Measurements from ENCODE around the gene ALDH1A3.

ALDH1A3 gene

DNA sequence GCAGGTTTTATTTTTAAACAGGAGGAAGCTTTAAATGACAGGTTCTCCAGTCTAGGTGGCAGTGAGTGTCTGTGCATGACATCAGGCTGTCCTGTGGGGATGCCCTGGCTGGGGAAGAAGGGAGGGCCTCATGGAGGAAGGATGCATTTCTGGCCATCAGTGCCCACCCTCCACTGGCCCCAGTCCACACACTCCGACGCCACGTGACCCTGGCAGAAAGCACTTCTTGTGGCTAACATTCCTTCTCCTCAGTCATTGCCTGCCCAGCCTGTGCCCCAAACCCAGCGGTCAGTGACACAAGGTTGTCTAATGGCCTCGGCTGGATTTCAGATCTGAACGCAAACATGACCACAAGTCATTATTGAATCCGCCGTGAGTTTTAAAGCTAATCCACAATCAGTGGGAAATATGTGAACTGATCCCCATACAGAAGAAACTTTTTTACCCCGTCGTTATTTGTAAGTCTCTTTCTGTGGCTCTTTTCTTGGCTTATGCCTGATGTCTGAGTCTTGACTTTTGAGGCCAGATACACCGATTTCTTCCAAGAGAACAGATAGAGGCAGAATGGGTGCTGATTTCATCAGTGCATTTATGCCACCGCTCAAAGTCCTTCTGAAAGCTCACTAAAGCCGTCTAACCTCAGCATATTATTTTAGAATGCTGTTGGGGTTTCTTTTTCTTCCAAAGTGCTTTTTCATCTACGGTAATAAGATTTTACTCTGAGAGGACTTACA, 22.2 kb downstream of the ALDH1A3 start:
- DNase-seq (ENCODE audit: low spot score): peak; percentile 55
- peak; percentile 49 for FAIRE-seq

- no peak for DNase-seq (ENCODE audit: low spot score)
- FAIRE-seq: no peak
Measured at GRCh38 chr15:100902436-100903167, 23.0 kb downstream of the ALDH1A3 start.

GRCh38 chr15:100903168-100903554, 23.5 kb downstream of the ALDH1A3 start:
- no peak for FAIRE-seq
- no peak for DNase-seq (ENCODE audit: low spot score)

DNA sequence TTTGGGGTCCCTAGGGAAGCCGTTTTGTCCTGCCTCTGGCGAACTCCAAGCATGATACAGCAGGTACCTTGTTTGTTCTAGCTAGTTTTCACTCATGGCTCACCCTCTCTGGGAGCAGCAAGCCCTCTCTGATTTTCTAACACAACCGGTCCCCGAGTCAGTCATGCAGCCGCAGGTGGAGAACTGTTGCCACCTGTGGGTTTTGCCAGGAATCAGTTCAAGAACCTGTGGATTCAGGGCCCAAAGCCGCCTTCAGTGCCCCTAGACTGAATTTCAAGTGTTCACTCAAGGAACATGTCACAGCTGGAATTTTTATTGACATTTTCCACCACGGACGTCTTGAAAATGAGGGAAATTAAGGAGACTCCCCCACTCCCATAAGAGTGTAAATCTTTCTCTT, 26.2 kb downstream of the ALDH1A3 start:
- FAIRE-seq (no peak), DNase-seq (ENCODE audit: low spot score) (no peak)

GRCh38 chr15:100908466-100908865, 28.8 kb downstream of the ALDH1A3 start:
- FAIRE-seq (no peak), DNase-seq (ENCODE audit: low spot score) (no peak)

DNA sequence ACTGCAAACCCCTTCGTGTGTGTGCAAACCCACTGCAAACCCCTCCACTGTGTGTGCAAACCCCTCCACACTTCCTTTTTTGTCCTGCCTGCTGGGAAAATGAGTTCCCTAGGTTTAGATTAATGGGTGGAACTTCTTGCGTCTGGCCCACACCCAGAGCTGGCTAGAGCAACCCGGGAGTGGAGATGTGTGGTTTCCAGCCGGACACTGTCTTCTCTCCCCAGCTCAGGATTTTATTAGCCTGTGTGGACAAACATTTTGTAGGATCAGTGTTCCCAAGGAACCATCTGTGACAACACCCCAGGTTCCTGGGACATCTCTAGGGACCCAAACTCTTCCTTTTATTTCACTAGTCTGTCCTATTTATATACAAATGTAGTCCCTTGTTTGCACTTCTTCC, 29.9 kb downstream of the ALDH1A3 start:
- DNase-seq (ENCODE audit: low spot score): no peak

DNA sequence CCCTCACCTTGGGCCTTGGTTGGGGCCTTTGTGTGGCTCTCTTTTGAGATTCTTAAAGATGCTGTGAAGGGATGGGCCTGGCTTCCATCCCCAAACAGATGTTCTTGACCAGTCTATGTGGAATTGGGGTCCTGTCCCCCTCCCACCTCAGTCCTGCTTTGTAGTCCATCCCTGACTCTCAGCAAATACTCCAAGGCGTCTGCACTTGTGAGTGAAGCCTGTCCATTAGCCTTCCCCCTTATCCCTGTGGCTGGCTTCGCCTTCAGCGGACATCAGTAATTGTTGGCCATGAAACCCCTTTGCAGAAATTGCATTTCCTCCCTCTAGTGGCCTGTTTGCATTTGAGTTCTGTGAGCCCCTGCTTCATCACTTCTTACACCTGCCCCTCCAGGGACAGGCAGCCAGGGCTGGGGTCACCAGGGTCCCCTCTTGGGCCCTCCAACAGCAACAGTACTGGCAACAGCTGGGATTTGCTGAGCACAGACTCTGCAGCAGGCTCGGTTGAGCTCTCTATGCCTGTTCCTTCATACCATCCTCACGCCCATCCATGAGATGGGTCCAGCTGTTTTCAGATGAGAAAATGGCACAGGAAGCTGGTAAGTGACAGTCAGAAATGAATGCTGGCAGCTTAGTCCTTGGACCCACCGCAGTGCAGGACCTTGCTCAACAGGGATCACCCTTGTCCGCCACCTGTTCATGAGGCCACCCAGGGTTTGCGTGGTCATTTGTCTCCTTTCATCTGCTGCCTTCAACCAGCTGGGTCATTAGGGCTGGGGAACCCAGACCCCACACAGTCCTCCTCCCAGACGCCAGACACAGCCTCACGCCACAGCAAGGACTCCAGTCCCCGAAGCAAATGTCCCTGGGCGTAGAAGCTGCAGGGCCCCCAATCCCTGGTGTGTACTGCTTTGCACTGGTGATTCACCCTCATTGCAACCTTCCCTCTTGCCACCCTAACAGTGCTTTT, 30.6 kb downstream of the ALDH1A3 start:
- no peak for FAIRE-seq
- no peak for DNase-seq (ENCODE audit: low spot score)

More for the DNA sequence above, 29.9 kb downstream of the ALDH1A3 start:
- no peak for FAIRE-seq

DNA sequence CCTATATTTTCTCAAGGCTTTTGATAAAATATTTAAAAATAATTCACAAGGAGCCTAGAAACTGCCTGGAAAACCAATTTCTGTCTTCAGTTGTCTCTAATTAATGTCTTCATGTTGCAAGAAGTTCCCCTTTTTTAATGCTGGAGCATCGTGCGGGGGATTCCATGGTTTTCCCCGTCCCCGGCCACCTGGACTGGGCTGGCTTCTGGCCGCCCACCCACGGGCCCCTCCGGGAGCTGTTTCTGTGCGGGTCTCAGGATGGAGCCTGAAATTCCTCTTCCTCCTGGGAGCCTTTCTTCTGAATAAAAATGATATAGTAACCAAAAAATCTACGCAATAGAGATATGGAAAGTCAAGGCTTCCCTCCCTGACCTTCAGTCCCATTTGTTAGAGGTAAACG, 31.5 kb downstream of the ALDH1A3 start:
- FAIRE-seq: no peak
- DNase-seq (ENCODE audit: low spot score): no peak

GRCh38 chr15:100913961-100914360, 34.3 kb downstream of the ALDH1A3 start:
- FAIRE-seq (no peak), DNase-seq (ENCODE audit: low spot score) (no peak)

DNA sequence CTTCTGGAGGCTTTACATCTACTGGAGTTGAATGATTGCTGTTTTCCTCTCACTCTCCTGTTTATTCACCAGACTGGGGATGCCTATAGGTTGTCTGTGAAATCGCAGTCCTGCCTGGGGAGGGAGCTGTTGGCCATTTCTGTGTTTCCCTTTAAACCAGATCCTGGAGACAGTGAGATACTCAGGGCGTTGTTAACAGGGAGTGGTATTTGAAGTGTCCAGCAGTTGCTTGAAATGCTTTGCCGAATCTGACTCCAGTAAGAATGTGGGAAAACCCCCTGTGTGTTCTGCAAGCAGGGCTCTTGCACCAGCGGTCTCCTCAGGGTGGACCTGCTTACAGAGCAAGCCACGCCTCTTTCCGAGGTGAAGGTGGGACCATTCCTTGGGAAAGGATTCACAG, 35.2 kb downstream of the ALDH1A3 start:
- DNase-seq (ENCODE audit: low spot score): no peak
- no peak for FAIRE-seq

DNA sequence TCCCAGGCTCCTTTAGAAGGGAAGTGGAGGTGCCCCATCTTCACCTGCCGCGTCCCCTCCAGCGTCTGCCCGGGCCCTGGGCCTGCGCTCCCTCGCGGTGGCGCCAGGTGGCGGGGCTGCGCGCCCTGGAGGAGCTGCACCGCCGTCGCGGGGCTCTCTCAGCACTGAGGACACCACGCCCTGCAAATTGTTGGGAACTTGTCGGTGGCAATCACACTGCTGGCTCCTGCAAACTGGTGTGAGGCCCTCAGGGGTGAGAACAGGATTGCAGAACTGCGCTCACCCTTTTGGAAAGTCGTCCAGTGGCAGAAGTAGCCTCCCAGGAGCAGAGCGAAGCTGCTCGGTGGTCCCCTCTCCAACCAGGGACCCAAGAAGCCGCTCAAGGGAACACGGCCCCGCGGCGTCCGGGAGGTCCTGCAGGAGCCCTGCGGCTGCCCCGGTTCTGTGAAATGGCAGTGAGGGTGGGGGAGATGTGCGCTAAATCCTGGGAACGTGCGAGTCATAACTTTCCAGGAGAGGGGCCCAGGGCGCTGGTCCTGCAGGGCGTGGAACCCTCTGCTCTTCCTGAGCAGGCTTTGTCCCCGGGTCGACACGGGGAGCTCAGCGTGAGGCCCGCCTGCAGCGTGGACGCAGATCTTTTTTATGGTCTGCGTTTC, 38.5 kb downstream of the ALDH1A3 start:
- FAIRE-seq: no peak
- peak; percentile 48 for DNase-seq (ENCODE audit: low spot score)

- FAIRE-seq: no peak
- no peak for DNase-seq (ENCODE audit: low spot score)
Measured at GRCh38 chr15:100918690-100919480, 39.3 kb downstream of the ALDH1A3 start, which contains the start of gene LRRK1. Gene LRRK1 (plus strand): TSS chr15:100919357. CDS start chr15:100924633, 5,276 bp downstream.

DNA sequence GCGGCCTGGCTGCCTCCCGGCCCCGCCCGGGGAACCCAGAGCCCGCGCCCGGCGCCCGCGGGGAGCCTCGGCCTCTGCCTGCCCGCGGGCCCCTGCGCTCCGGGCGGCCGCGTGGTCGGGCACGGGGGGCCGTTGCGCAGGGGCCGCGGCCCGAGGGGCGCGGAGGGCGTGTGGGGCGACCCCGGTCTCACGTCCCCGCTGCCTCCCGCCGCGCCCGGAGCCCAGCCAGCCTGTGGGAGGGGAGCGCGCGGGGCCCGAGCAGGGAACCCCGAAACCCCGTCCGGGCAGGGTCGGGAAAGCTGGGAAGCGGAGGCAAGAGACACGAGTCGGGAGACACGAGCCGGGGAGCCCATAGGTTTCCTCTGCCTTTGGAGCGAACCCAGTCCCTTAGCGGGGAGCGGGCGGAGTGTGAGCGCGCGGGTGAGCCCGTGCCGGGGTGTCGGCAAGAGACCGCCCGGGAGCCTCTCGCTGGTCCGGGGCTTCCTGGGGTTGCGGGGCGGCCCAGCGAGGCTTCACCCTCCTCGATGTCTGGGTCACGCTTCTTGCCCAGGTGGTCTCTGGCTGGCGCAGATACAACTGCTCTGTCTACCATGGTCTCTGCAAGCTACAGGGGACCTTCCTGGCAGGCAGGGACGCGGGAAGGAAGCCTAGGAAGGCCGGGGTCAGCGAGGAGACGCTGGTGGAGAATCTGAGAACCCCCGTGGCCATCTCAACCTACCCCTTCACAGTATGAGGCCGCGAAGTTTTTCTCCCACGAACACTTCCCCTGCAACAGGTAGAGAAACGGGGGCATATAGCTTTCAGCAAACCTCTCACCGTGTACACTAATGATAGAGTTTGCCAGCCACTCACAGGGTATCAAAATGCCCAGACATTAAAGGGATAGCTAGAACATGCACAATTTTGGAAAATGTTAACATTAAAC, 40.1 kb downstream of the ALDH1A3 start:
- FAIRE-seq (no peak), DNase-seq (ENCODE audit: low spot score) (no peak)

DNA sequence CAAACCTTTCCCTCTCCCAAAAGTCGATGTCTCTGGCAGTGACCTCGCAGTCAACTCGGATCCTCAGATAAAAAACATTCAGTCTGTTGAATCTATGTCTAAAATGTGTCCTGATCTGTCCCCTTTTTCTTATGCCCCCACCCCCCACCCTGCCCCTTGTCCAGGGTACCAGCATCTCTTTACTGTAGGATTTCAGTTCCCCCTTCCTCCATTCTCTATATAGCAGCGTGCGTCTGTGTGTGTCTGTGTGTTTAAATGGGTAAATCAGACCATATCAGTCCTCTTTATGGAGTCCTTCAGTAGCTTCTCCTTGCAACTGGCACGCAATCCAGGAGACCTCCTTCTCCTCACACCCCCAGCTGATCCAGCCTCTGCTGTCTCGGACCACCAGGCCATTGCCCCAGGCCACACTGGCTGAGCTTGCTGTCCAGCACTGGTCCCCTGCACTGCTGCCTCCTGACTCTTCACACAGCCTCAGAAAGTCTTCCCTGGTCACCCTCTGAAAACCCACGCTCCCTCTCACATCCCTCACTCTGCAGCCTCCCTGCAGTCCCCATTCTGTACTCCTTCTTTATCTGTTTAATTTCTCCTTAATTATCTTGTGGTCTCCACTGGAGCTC, 41.0 kb downstream of the ALDH1A3 start:
- FAIRE-seq: no peak

DNA sequence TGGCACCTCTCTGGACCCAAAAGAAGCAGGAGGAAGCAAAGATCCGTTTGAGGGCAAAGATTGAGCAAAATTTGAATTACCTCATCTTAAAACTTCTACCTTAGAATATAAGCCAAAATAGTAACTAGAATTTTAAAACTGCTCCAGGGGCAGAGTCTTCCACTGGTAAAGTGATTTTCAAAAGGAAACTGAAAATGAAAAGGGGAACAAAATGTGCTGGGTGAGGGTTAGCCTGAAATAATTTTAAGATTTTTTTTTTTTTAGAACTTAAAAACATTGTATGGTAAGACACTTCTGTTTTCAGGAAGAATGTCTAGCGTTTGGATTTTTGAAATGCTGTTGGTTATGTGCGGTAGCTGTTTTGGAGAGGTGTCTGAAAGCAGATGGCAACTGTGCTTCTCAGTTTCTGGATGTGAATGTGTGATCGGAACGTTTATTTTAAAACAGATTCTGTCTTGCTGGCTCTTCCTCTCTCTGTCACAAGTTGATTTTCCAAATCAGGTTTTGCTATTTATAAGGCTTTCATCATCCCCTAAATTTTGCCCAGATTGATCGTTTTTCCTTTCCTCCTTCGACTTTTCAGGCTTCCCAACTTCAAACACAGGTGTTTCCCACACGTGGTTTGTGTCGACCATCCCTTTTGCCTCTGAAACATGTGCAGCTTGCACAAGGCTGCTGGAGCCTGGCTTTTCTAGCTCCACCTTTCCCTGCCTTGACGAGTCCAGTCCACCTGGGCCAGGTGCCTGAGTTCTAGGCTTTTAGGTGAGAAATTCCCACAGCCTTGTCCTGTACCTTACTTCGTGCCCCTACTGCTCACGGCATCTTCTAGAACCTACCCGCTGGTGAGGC, 42.8 kb downstream of the ALDH1A3 start:
- FAIRE-seq (no peak), DNase-seq (ENCODE audit: low spot score) (no peak)

More for the DNA sequence above, 41.0 kb downstream of the ALDH1A3 start:
- DNase-seq (ENCODE audit: low spot score): no peak

DNA sequence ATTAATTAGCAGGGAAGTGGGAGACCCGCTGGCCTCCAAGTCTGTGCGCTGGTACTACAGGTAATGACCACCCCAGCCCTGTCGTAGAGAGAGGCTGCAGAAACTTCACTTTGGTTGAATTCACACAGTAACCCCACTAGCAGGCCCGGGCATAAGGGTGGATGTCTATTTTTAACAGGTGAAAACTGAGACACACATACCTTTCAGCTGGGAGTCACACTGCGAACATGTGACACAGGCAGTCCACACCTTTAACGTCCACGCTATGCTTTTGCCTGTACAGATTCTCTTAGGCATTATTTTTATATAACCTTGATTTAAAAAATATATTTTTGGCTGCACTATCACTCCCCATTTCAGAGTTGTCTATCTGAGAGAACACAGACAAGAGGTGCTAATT, 43.4 kb downstream of the ALDH1A3 start:
- FAIRE-seq (no peak), DNase-seq (ENCODE audit: low spot score) (no peak)

GRCh38 chr15:100923902-100924301, 44.3 kb downstream of the ALDH1A3 start:
- FAIRE-seq (no peak), DNase-seq (ENCODE audit: low spot score) (no peak)

GRCh38 chr15:100924436-100924835, 44.8 kb downstream of the ALDH1A3 start:
- no peak for DNase-seq (ENCODE audit: low spot score)

More at GRCh38 chr15:100924436-100924835, 44.8 kb downstream of the ALDH1A3 start:
- FAIRE-seq: no peak

All from RCC 7860 (cell line).